HCT116 (cell line): ENCODE data around the gene IL20RB.

Source experiments
- ATF3 ChIP-seq: IDR thresholded peaks from 2 replicates; pipeline ENCODE4 v1.6.1; 2012
- CEBPB ChIP-seq: IDR thresholded peaks from 2 replicates; pipeline ENCODE4 v1.6.1; 2012; ENCODE audit warnings: low read depth
- CTCF ChIP-seq, 3 experiments: fragments of 200-600 bp in 1 of 3; sonication (generic) in 1 of 3; IDR thresholded peaks in 2 of 3; conservative IDR thresholded peaks in 1 of 3; 2 replicates each; pipeline ENCODE4 v1.5.1; 2012 to 2017; ENCODE audit warnings: low read depth in 2 of 3, low read length in 2 of 3, antibody characterized with exemption in 1 of 3, borderline replicate concordance in 1 of 3, control low read depth in 1 of 3, mild to moderate bottlenecking in 1 of 3, mixed read lengths in 1 of 3, mixed run types in 1 of 3, moderate library complexity in 1 of 3; ENCODE audit not compliant: insufficient read depth in 1 of 3
- EZH2 ChIP-seq: fragments of 200-600 bp; sonication (generic); IDR thresholded peaks from 2 replicates; pipeline ENCODE4 v1.6.1; 2017; ENCODE audit warnings: antibody characterized with exemption, mixed run types
- MAX ChIP-seq: IDR thresholded peaks from 2 replicates; pipeline ENCODE4 v1.6.1; 2012
- POLR2A ChIP-seq: IDR thresholded peaks from 2 replicates; pipeline ENCODE4 v1.7.0; 2011; ENCODE audit warnings: borderline replicate concordance; ENCODE audit not compliant: insufficient read depth, insufficient read length; ENCODE audit errors: extremely low read depth
- POLR2AphosphoS5 ChIP-seq: IDR thresholded peaks from 2 replicates; pipeline ENCODE4 v1.6.1; 2011; ENCODE audit warnings: mild to moderate bottlenecking, low read depth, low read length, moderate library complexity
- SIN3A ChIP-seq: IDR thresholded peaks from 2 replicates; pipeline ENCODE4 v1.6.1; 2012; ENCODE audit warnings: low read depth
- YY1 ChIP-seq: IDR thresholded peaks from 2 replicates; pipeline ENCODE4 v1.6.1; 2011; ENCODE audit warnings: low read length, low read depth, moderate library complexity, mild to moderate bottlenecking; ENCODE audit not compliant: insufficient replicate concordance; ENCODE audit errors: extremely low read depth
- ZFX ChIP-seq: fragments of 450-650 bp; IDR thresholded peaks from 2 replicates; pipeline ENCODE4 v1.6.1; 2017

DNA sequence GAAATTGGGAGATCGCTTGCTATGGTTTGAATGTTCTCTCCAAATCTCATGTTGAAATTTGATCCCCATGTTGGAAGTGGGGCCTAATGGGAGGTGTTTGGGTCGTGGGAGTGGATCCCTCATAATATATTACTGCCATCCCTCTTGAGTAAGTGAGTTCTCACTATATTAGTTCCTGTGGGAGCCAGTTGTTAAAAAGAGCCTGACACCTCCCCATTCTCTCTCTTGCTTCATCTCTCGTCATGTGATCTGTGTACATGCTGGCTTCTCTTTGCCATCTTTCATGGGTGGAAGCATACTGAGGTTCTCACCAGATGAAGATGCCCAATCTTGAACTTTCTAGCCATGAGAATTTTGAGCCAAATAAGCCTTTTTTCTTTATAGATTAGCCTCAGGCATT lies 43.0 kb upstream of the IL20RB start:
- TF ChIP-seq CTCF (IDR thresholded peaks at IDR 0.05 in 2 of 3, conservative IDR thresholded peaks at IDR 0.05 in 1 of 3; ENCODE audit: borderline replicate concordance in 1 of 3, insufficient read depth in 1 of 3, low read depth in 2 of 3, low read length in 2 of 3) (no peak), EZH2 (no peak), POLR2A (no peak), MAX (no peak), CEBPB (no peak), ZFX (no peak), ATF3 (no peak), SIN3A (no peak), YY1 (no peak), POLR2AphosphoS5 (no peak)
